SK-N-SH treated with all-trans-retinoic acid at 6 μM for 48 hours (cell line): ENCODE measurements around the gene TOMM5.

Experiments used
- ATAC-seq: fragments of 200-7000 bp; cut with Tn5 transposase; 3 replicates; pipeline ENCODE4 v1.9.1; 2020; ENCODE audit warnings: mild to moderate bottlenecking, moderate library complexity
- ARNTL ChIP-seq: fragments of 450-650 bp; formaldehyde crosslinking; IDR thresholded peaks from 2 replicates; pipeline ENCODE4 v1.5.0; 2020; ENCODE audit warnings: low read depth, mild to moderate bottlenecking, moderate library complexity, borderline replicate concordance
- BACH2 ChIP-seq: fragments of 250-450 bp; sonication (Bioruptor Pico); IDR thresholded peaks from 2 replicates; pipeline ENCODE4 v1.9.0; 2021; ENCODE audit warnings: mild to moderate bottlenecking, borderline replicate concordance
- CREB5 ChIP-seq: fragments of 250-450 bp; sonication (Bioruptor Pico); IDR thresholded peaks from 2 replicates; pipeline ENCODE4 v1.5.1; 2020; ENCODE audit warnings: low read depth, mild to moderate bottlenecking, moderate library complexity
- CSDC2 ChIP-seq: fragments of 250-450 bp; sonication (Bioruptor Pico); IDR thresholded peaks from 2 replicates; pipeline ENCODE4 v1.5.0; 2020; ENCODE audit warnings: mild to moderate bottlenecking, moderate library complexity
- CSRNP3 ChIP-seq: fragments of 250-450 bp; sonication (Bioruptor Pico); IDR thresholded peaks from 2 replicates; pipeline ENCODE4 v1.5.1; 2021; ENCODE audit warnings: mild to moderate bottlenecking, moderate library complexity
- GLIS3 ChIP-seq: fragments of 250-450 bp; sonication (Bioruptor Pico); IDR thresholded peaks from 2 replicates; pipeline ENCODE4 v1.5.0; 2020; ENCODE audit warnings: mild to moderate bottlenecking, moderate library complexity
- ISL1 ChIP-seq: fragments of 250-450 bp; sonication (Bioruptor Pico); IDR thresholded peaks from 2 replicates; pipeline ENCODE4 v2.1.2; 2022; ENCODE audit warnings: mild to moderate bottlenecking, moderate library complexity
- OSR1 ChIP-seq: fragments of 250-450 bp; sonication (Bioruptor Pico); IDR thresholded peaks from 2 replicates; pipeline ENCODE4 v1.8.0; 2022; ENCODE audit warnings: moderate library complexity, mild to moderate bottlenecking, inconsistent platforms
- POU6F1 ChIP-seq: fragments of 250-450 bp; sonication (Bioruptor Pico); IDR thresholded peaks from 2 replicates; pipeline ENCODE4 v1.8.0; 2021; ENCODE audit warnings: low read depth, mild to moderate bottlenecking, moderate library complexity, borderline replicate concordance
- SNAI2 ChIP-seq: fragments of 250-450 bp; sonication (Bioruptor Pico); IDR thresholded peaks from 2 replicates; pipeline ENCODE4 v1.5.0; 2020; ENCODE audit warnings: mild to moderate bottlenecking, moderate library complexity
- TCF4 ChIP-seq: fragments of 250-450 bp; sonication (Bioruptor Pico); IDR thresholded peaks from 2 replicates; pipeline ENCODE4 v1.8.0; 2021; ENCODE audit warnings: mild to moderate bottlenecking, moderate library complexity, borderline replicate concordance
- TOX ChIP-seq: fragments of 250-450 bp; sonication (Bioruptor Pico); IDR thresholded peaks from 2 replicates; pipeline ENCODE4 v1.8.0; 2021; ENCODE audit warnings: mild to moderate bottlenecking, moderate library complexity, borderline replicate concordance
- TSHZ2 ChIP-seq: fragments of 250-450 bp; sonication (Bioruptor Pico); IDR thresholded peaks from 2 replicates; pipeline ENCODE4 v1.5.0; 2020; ENCODE audit warnings: mild to moderate bottlenecking, moderate library complexity
- ZC3H10 ChIP-seq: fragments of 250-450 bp; sonication (Bioruptor Pico); IDR thresholded peaks from 2 replicates; pipeline ENCODE4 v1.5.1; 2021; ENCODE audit warnings: mild to moderate bottlenecking, moderate library complexity
- ZFP3 ChIP-seq: fragments of 250-450 bp; sonication (Bioruptor Pico); IDR thresholded peaks from 2 replicates; pipeline ENCODE4 v1.5.0; 2020; ENCODE audit warnings: mild to moderate bottlenecking, moderate library complexity
- ZFP30 ChIP-seq: fragments of 450-650 bp; formaldehyde crosslinking; IDR thresholded peaks from 2 replicates; pipeline ENCODE4 v1.5.0; 2022; ENCODE audit warnings: mild to moderate bottlenecking, moderate library complexity
- ZNF565 ChIP-seq: fragments of 450-650 bp; formaldehyde crosslinking; conservative IDR thresholded peaks from 2 replicates; pipeline ENCODE4 v1.5.0; 2020; ENCODE audit warnings: low read depth, mild to moderate bottlenecking, moderate library complexity
- ZNF70 ChIP-seq: fragments of 450-650 bp; formaldehyde crosslinking; IDR thresholded peaks from 2 replicates; pipeline ENCODE4 v1.5.0; 2020; ENCODE audit warnings: mild to moderate bottlenecking, moderate library complexity
- ZNF8 ChIP-seq: fragments of 450-650 bp; formaldehyde crosslinking; IDR thresholded peaks from 2 replicates; pipeline ENCODE4 v1.5.0; 2020; ENCODE audit warnings: mild to moderate bottlenecking, moderate library complexity

The TOMM5 gene

GRCh38 chr9:37622462-37622861 is 30.1 kb upstream of the TOMM5 start (continued):
- TF ChIP-seq TSHZ2 (CRISPR knock-in tag) (peak; percentile 83; the same call in 1 of the 2 replicates), ZC3H10 (CRISPR knock-in tag) (no peak), CREB5 (CRISPR knock-in tag) (no peak), BACH2 (CRISPR knock-in tag) (no peak), ZFP3 (CRISPR knock-in tag) (no peak)

GRCh38 chr9:37621273-37622121 is 29.1 kb upstream of the TOMM5 start:
- no peak for ATAC-seq
- TF ChIP-seq OSR1 (CRISPR knock-in tag) (no peak), ZFP30 (no peak), ZNF565 (no peak), ISL1 (CRISPR knock-in tag) (no peak), ZNF8 (CRISPR knock-in tag) (no peak), CSDC2 (CRISPR knock-in tag) (no peak), TOX (CRISPR knock-in tag) (no peak), POU6F1 (CRISPR knock-in tag) (no peak), CSRNP3 (CRISPR knock-in tag) (no peak), ZC3H10 (CRISPR knock-in tag) (no peak), ARNTL (CRISPR knock-in tag) (no peak), TCF4 (CRISPR knock-in tag) (no peak), SNAI2 (CRISPR knock-in tag) (no peak)

- ATAC-seq = no peak
- TF ChIP-seq CREB5 (CRISPR knock-in tag) (no peak), BACH2 (CRISPR knock-in tag) (no peak), CSRNP3 (CRISPR knock-in tag) (no peak), ARNTL (CRISPR knock-in tag) (no peak), TCF4 (CRISPR knock-in tag) (no peak), ZC3H10 (CRISPR knock-in tag) (no peak), ZNF70 (no peak), GLIS3 (CRISPR knock-in tag) (no peak), POU6F1 (CRISPR knock-in tag) (no peak), ISL1 (CRISPR knock-in tag) (no peak), ZFP3 (CRISPR knock-in tag) (no peak)
Observed at GRCh38 chr9:37620396-37620795, 28.0 kb upstream of the TOMM5 start.
